Measurements from ENCODE around the gene ZNF816. TPM values are rescaled to one million over a fixed set of nuclear protein-coding genes. Genes with fewer than 3 reads are reported as not detected.
"Not testable (repeated sequence)": the region's sequence is repeated elsewhere in the genome, so short reads cannot be mapped to it uniquely, and the experiment has no call there.

ZNF816 gene
- total RNA-seq, 2 experiments from 2014 or later, result 17.8 to 19.7 TPM

- H3K27me3 Mint-ChIP-seq, result no peaks in the 10 kb centered on the region
- H3K27ac Mint-ChIP-seq, result peak overlapping the region; percentile 76
- peak overlapping the region; percentile 47 for H3K4me3 Mint-ChIP-seq
- POLR2A ChIA-PET, result interaction anchor here (0.9 kb wide), 1 partner anchor 24 kb away, joined by 3 read pairs; no protein-coding TSS in a partner anchor
- no peak for DNase-seq
- peaks cover 16% of the 10 kb centered on the region for H3K9me3 Mint-ChIP-seq
- H3K4me1 Mint-ChIP-seq, result peaks cover 22% of the 10 kb centered on the region
- ATAC-seq (ENCODE audit: low read depth), result no peak
- peaks cover 56% of the 10 kb centered on the region for H3K36me3 Mint-ChIP-seq
Observed at GRCh38 chr19:52938761-52939160, 23.9 kb downstream of the ZNF816 start.

- H3K4me1 Mint-ChIP-seq, result peaks cover 22% of the 10 kb centered on the region
- POLR2A ChIA-PET, result no interaction called here
- H3K27me3 Mint-ChIP-seq, result no peaks in the 10 kb centered on the region
- peaks cover 70% of the 10 kb centered on the region for H3K36me3 Mint-ChIP-seq
- ATAC-seq (ENCODE audit: low read depth) (no peak), DNase-seq (no peak)
- H3K9me3 Mint-ChIP-seq, result peaks cover 28% of the 10 kb centered on the region
- no peak overlapping the region for H3K4me3 Mint-ChIP-seq
- no peak overlapping the region for H3K27ac Mint-ChIP-seq
Observed at GRCh38 chr19:52936954-52937325, 25.7 kb downstream of the ZNF816 start.

GRCh38 chr19:52936151-52936953 is 26.3 kb downstream of the ZNF816 start:
- H3K27me3 Mint-ChIP-seq, result no peaks in the 10 kb centered on the region
- H3K9me3 Mint-ChIP-seq, result peaks cover 28% of the 10 kb centered on the region
- peaks cover 71% of the 10 kb centered on the region for H3K36me3 Mint-ChIP-seq
- ATAC-seq (ENCODE audit: low read depth) (no peak), DNase-seq (no peak)
- POLR2A ChIA-PET, result no interaction called here
- no peak overlapping the region for H3K4me3 Mint-ChIP-seq
- peaks cover 17% of the 10 kb centered on the region for H3K4me1 Mint-ChIP-seq
- no peak overlapping the region for H3K27ac Mint-ChIP-seq

GRCh38 chr19:52935434-52935833 is 27.2 kb downstream of the ZNF816 start:
- H3K36me3 Mint-ChIP-seq, result peaks cover 64% of the 10 kb centered on the region
- POLR2A ChIA-PET, result no interaction called here
- H3K9me3 Mint-ChIP-seq, result peaks cover 28% of the 10 kb centered on the region
- H3K4me1 Mint-ChIP-seq, result peaks cover 13% of the 10 kb centered on the region
- H3K27me3 Mint-ChIP-seq, result no peaks in the 10 kb centered on the region
- H3K27ac Mint-ChIP-seq, result no peak overlapping the region
- DNase-seq, result no peak
- no peak overlapping the region for H3K4me3 Mint-ChIP-seq
- ATAC-seq (ENCODE audit: low read depth), result no peak

- not testable (repeated sequence) for H3K27ac Mint-ChIP-seq; H3K27me3 Mint-ChIP-seq; DNase-seq; H3K4me3 Mint-ChIP-seq; H3K9me3 Mint-ChIP-seq; ATAC-seq (ENCODE audit: low read depth)
- POLR2A ChIA-PET, result interaction anchor here (0.6 to 0.7 kb wide), 2 partner anchors 66 to 111 kb away, joined by 3 to 4 read pairs; no protein-coding TSS in a partner anchor
- Mint-ChIP-seq H3K36me3 (peaks cover 40% of the 10 kb centered on the region), H3K4me1 (peaks cover 13% of the 10 kb centered on the region)
Observed at GRCh38 chr19:52924641-52925040, 38.0 kb downstream of the ZNF816 start.

GRCh38 chr19:52923778-52924593 is 38.7 kb downstream of the ZNF816 start:
- H3K4me1 Mint-ChIP-seq, result peaks cover 13% of the 10 kb centered on the region
- POLR2A ChIA-PET, result interaction anchor here (0.6 to 0.7 kb wide), 2 partner anchors 66 to 110 kb away, joined by 3 to 4 read pairs; no protein-coding TSS in a partner anchor
- peak overlapping the region; percentile 90 for H3K27ac Mint-ChIP-seq
- no peak for DNase-seq
- no peaks in the 10 kb centered on the region for H3K27me3 Mint-ChIP-seq
- peaks cover 5% of the 10 kb centered on the region for H3K9me3 Mint-ChIP-seq
- H3K4me3 Mint-ChIP-seq, result peak overlapping the region; percentile 94
- H3K36me3 Mint-ChIP-seq, result peaks cover 35% of the 10 kb centered on the region
- ATAC-seq (ENCODE audit: low read depth), result no peak

- POLR2A ChIA-PET, result interaction anchor here (1.0 kb wide), 1 partner anchor 40 kb away, joined by 4 read pairs; the partner anchor contains the start of gene ZNF816
- peaks cover 13% of the 10 kb centered on the region for H3K4me1 Mint-ChIP-seq
- peak; percentile 97 for ATAC-seq (ENCODE audit: low read depth)
- H3K36me3 Mint-ChIP-seq, result peaks cover 26% of the 10 kb centered on the region
- H3K27me3 Mint-ChIP-seq, result no peaks in the 10 kb centered on the region
- peak within 1 kb of the TSS; percentile 90 for H3K27ac Mint-ChIP-seq
- peak; percentile 89 for DNase-seq
- H3K4me3 Mint-ChIP-seq, result peak within 1 kb of the TSS; percentile 94
- no peaks in the 10 kb centered on the region for H3K9me3 Mint-ChIP-seq
Observed at GRCh38 chr19:52922841-52923777, 39.6 kb downstream of the ZNF816 start, which contains the start of gene ZNF888. ZNF888 (minus strand) TSS chr19:52923428; CDS start chr19:52917873, 5,555 bp downstream.

GRCh38 chr19:52917531-52917930 is 45.1 kb downstream of the ZNF816 start:
- Mint-ChIP-seq H3K27me3 (no peaks in the 10 kb centered on the region), H3K9me3 (peaks cover 8% of the 10 kb centered on the region), H3K4me1 (peaks cover 12% of the 10 kb centered on the region), H3K4me3 (no peak overlapping the region), H3K36me3 (peaks cover 57% of the 10 kb centered on the region), H3K27ac (no peak overlapping the region)
- ATAC-seq (ENCODE audit: low read depth), result no peak
- DNase-seq, result no peak
- POLR2A ChIA-PET, result interaction anchor here (0.5 kb wide), 1 partner anchor 16 kb away, joined by 3 read pairs; no protein-coding TSS in a partner anchor

GRCh38 chr19:52910648-52911047 is 52.0 kb downstream of the ZNF816 start:
- peaks cover 79% of the 10 kb centered on the region for H3K36me3 Mint-ChIP-seq
- DNase-seq (no peak), ATAC-seq (ENCODE audit: low read depth) (no peak)
- H3K27me3 Mint-ChIP-seq, result no peaks in the 10 kb centered on the region
- no peak overlapping the region for H3K27ac Mint-ChIP-seq
- POLR2A ChIA-PET, result interaction anchor here (0.6 kb wide), 1 partner anchor 534 kb away, joined by 3 read pairs; no protein-coding TSS in a partner anchor
- no peaks in the 10 kb centered on the region for H3K4me1 Mint-ChIP-seq
- H3K4me3 Mint-ChIP-seq, result no peak overlapping the region
- H3K9me3 Mint-ChIP-seq, result peaks cover 34% of the 10 kb centered on the region

GRCh38 chr19:52904052-52904780 is 58.5 kb downstream of the ZNF816 start:
- DNase-seq; H3K4me3 Mint-ChIP-seq; ATAC-seq (ENCODE audit: low read depth); POLR2A ChIA-PET; H3K27me3 Mint-ChIP-seq; H3K27ac Mint-ChIP-seq; H3K4me1 Mint-ChIP-seq: not testable (repeated sequence)
- Mint-ChIP-seq H3K36me3 (peaks cover 41% of the 10 kb centered on the region), H3K9me3 (peaks cover 30% of the 10 kb centered on the region)

- ATAC-seq (ENCODE audit: low read depth), result no peak
- Mint-ChIP-seq H3K4me1 (peaks cover 6% of the 10 kb centered on the region), H3K27ac (no peak overlapping the region), H3K4me3 (no peak overlapping the region), H3K27me3 (no peaks in the 10 kb centered on the region), H3K9me3 (peaks cover 23% of the 10 kb centered on the region), H3K36me3 (peaks cover 28% of the 10 kb centered on the region)
- POLR2A ChIA-PET, result interaction anchor here (0.7 kb wide), 1 partner anchor 16 kb away, joined by 3 read pairs; no protein-coding TSS in a partner anchor
- DNase-seq, result no peak
Observed at GRCh38 chr19:52901842-52902241, 60.8 kb downstream of the ZNF816 start.
